Measurements from ENCODE around the gene AP1S3.

The AP1S3 gene

GRCh38 chr2:223832241-223832903, 5.0 kb downstream of the AP1S3 start:
- no peak for DNase-seq (ENCODE audit: insufficient read length, low spot score)
- FAIRE-seq: no peak
- no peak for TF ChIP-seq PAX5 (IDR thresholded peaks at IDR 0.05; ENCODE audit: insufficient read depth, low read length, severe bottlenecking)
- no peak for TF ChIP-seq SPI1 (IDR thresholded peaks at IDR 0.05; ENCODE audit: low read depth, low read length)
- TF ChIP-seq POU2F2 (IDR thresholded peaks at IDR 0.05; ENCODE audit: low read depth, low read length): no peak
- TF ChIP-seq POLR2A (IDR thresholded peaks at IDR 0.05; ENCODE audit: low read depth, low read length): no peak
- no peak for TF ChIP-seq POLR2AphosphoS5 (IDR thresholded peaks at IDR 0.05; ENCODE audit: low read depth, low read length)
- TF ChIP-seq TAF1 (IDR thresholded peaks at IDR 0.05; ENCODE audit: low read depth, low read length): no peak

DNA sequence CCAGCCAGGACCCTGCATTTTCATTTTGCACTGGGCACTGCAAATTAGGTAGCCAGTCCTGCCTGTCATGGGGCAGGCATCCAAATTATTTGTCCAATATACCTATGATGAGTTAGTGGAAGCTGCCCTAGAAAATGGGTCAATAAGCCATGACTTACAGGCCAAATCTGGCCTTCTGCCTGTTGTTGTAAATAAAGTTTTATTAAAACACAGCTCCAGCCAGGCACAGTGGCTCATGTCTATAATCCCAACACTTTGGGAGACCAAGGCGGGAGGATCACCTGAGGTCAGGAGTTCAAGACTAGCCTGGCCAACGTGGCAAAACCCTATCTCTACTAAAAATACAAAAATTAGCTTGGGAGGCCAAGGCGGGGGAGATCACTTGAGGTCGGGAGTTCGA, 8.3 kb downstream of the AP1S3 start:
- no peak for DNase-seq (ENCODE audit: insufficient read length, low spot score)
- no peak for FAIRE-seq
- TF ChIP-seq POU2F2 (IDR thresholded peaks at IDR 0.05; ENCODE audit: low read depth, low read length) (no peak), TAF1 (IDR thresholded peaks at IDR 0.05; ENCODE audit: low read depth, low read length) (no peak), PAX5 (IDR thresholded peaks at IDR 0.05; ENCODE audit: insufficient read depth, low read length, severe bottlenecking) (no peak), SPI1 (IDR thresholded peaks at IDR 0.05; ENCODE audit: low read depth, low read length) (no peak), POLR2A (IDR thresholded peaks at IDR 0.05; ENCODE audit: low read depth, low read length) (no peak), POLR2AphosphoS5 (IDR thresholded peaks at IDR 0.05; ENCODE audit: low read depth, low read length) (no peak)

- FAIRE-seq (no peak), DNase-seq (ENCODE audit: insufficient read length, low spot score) (no peak)
- TF ChIP-seq POLR2A (IDR thresholded peaks at IDR 0.05; ENCODE audit: low read depth, low read length) (no peak), PAX5 (IDR thresholded peaks at IDR 0.05; ENCODE audit: insufficient read depth, low read length, severe bottlenecking) (no peak), TAF1 (IDR thresholded peaks at IDR 0.05; ENCODE audit: low read depth, low read length) (no peak), SPI1 (IDR thresholded peaks at IDR 0.05; ENCODE audit: low read depth, low read length) (no peak), POU2F2 (IDR thresholded peaks at IDR 0.05; ENCODE audit: low read depth, low read length) (no peak), POLR2AphosphoS5 (IDR thresholded peaks at IDR 0.05; ENCODE audit: low read depth, low read length) (no peak)
Observed at GRCh38 chr2:223828314-223828713, 9.1 kb downstream of the AP1S3 start.

DNA sequence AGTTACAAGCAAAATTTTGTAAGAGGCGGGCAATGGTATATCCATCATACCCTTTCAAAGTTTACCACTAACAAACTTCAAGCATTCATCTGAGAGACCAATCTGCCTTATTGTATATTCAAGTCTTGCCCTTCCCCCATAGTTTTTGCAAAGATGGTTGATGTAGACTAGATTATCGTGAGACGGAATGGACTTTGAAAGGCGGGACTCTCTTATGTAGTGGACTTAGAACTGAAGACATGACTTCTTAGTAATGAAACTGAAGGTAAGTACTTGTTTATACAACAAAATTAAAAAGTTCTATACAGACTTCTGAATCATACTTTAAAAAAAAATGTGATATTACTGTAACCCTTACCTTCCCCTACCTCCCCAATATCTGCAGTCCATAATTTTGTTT, 10.4 kb downstream of the AP1S3 start:
- TF ChIP-seq POLR2AphosphoS5 (IDR thresholded peaks at IDR 0.05; ENCODE audit: low read depth, low read length): no peak
- no peak for TF ChIP-seq PAX5 (IDR thresholded peaks at IDR 0.05; ENCODE audit: insufficient read depth, low read length, severe bottlenecking)
- FAIRE-seq: no peak
- no peak for DNase-seq (ENCODE audit: insufficient read length, low spot score)

DNA sequence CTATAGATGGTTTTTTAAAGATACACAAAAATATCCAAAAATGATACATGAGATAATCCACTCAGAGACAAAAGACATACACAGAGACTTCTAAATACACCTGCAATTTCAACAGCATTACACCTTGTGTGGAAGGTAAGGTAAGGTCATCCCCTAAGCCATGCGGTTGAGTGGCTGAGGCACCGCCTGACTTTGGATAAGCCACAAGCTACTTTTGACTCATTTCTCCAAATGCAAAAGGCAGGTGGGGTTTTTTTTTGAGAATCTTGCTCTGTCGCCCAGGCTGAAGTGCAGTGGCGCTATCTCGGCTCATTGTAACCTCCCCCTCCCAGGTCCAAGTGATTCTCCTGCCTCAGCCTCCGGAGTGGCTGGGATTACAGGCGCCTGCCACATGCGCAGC, 13.1 kb downstream of the AP1S3 start:
- FAIRE-seq: peak; percentile 69
- no peak for DNase-seq (ENCODE audit: insufficient read length, low spot score)
- no peak for TF ChIP-seq POLR2AphosphoS5 (IDR thresholded peaks at IDR 0.05; ENCODE audit: low read depth, low read length)
- TF ChIP-seq POLR2A (IDR thresholded peaks at IDR 0.05; ENCODE audit: low read depth, low read length): no peak
- no peak for TF ChIP-seq PAX5 (IDR thresholded peaks at IDR 0.05; ENCODE audit: insufficient read depth, low read length, severe bottlenecking)
- no peak for TF ChIP-seq POU2F2 (IDR thresholded peaks at IDR 0.05; ENCODE audit: low read depth, low read length)
- TF ChIP-seq TAF1 (IDR thresholded peaks at IDR 0.05; ENCODE audit: low read depth, low read length): no peak
- TF ChIP-seq SPI1 (IDR thresholded peaks at IDR 0.05; ENCODE audit: low read depth, low read length): no peak

- DNase-seq (ENCODE audit: insufficient read length, low spot score): no peak
- no peak for TF ChIP-seq POLR2A (IDR thresholded peaks at IDR 0.05; ENCODE audit: low read depth, low read length)
- no peak for TF ChIP-seq TAF1 (IDR thresholded peaks at IDR 0.05; ENCODE audit: low read depth, low read length)
- no peak for TF ChIP-seq POU2F2 (IDR thresholded peaks at IDR 0.05; ENCODE audit: low read depth, low read length)
- TF ChIP-seq POLR2AphosphoS5 (IDR thresholded peaks at IDR 0.05; ENCODE audit: low read depth, low read length): no peak
- no peak for TF ChIP-seq PAX5 (IDR thresholded peaks at IDR 0.05; ENCODE audit: insufficient read depth, low read length, severe bottlenecking)
- TF ChIP-seq SPI1 (IDR thresholded peaks at IDR 0.05; ENCODE audit: low read depth, low read length): no peak
- peak; percentile 40 for FAIRE-seq
Observed at GRCh38 chr2:223822818-223823217, 14.6 kb downstream of the AP1S3 start.

GRCh38 chr2:223820549-223820948, 16.8 kb downstream of the AP1S3 start:
- TF ChIP-seq SPI1 (IDR thresholded peaks at IDR 0.05; ENCODE audit: low read depth, low read length) (no peak), POU2F2 (IDR thresholded peaks at IDR 0.05; ENCODE audit: low read depth, low read length) (no peak), PAX5 (IDR thresholded peaks at IDR 0.05; ENCODE audit: insufficient read depth, low read length, severe bottlenecking) (no peak), POLR2AphosphoS5 (IDR thresholded peaks at IDR 0.05; ENCODE audit: low read depth, low read length) (no peak), TAF1 (IDR thresholded peaks at IDR 0.05; ENCODE audit: low read depth, low read length) (no peak), POLR2A (IDR thresholded peaks at IDR 0.05; ENCODE audit: low read depth, low read length) (no peak)
- peak; percentile 69 for FAIRE-seq
- no peak for DNase-seq (ENCODE audit: insufficient read length, low spot score)

DNA sequence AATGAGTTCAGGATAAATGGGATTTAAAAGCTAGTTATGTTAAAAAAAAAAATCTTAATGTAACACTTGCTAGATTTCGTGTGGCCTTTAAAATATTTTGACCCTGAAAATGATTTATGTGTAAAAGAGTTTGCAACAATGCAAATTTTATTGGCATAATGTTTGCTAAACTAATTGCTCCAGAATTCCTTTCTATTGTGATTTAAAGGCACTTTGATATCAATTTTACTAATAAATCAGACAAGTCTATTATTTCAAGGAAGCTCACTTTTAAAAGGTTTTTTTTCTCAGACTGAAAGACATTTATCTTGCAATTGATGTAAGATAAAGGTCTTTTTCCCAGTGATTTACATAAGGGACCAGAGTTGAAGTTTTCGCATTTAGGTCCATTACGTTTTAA, 17.5 kb downstream of the AP1S3 start:
- FAIRE-seq (no peak), DNase-seq (ENCODE audit: insufficient read length, low spot score) (no peak)
- TF ChIP-seq POU2F2 (IDR thresholded peaks at IDR 0.05; ENCODE audit: low read depth, low read length): no peak
- TF ChIP-seq POLR2AphosphoS5 (IDR thresholded peaks at IDR 0.05; ENCODE audit: low read depth, low read length): no peak
- no peak for TF ChIP-seq POLR2A (IDR thresholded peaks at IDR 0.05; ENCODE audit: low read depth, low read length)
- TF ChIP-seq PAX5 (IDR thresholded peaks at IDR 0.05; ENCODE audit: insufficient read depth, low read length, severe bottlenecking): no peak
- TF ChIP-seq TAF1 (IDR thresholded peaks at IDR 0.05; ENCODE audit: low read depth, low read length): no peak

- no peak for FAIRE-seq
- TF ChIP-seq SPI1 (IDR thresholded peaks at IDR 0.05; ENCODE audit: low read depth, low read length) (no peak), PAX5 (IDR thresholded peaks at IDR 0.05; ENCODE audit: insufficient read depth, low read length, severe bottlenecking) (no peak), POLR2AphosphoS5 (IDR thresholded peaks at IDR 0.05; ENCODE audit: low read depth, low read length) (no peak), POLR2A (IDR thresholded peaks at IDR 0.05; ENCODE audit: low read depth, low read length) (no peak), TAF1 (IDR thresholded peaks at IDR 0.05; ENCODE audit: low read depth, low read length) (no peak), POU2F2 (IDR thresholded peaks at IDR 0.05; ENCODE audit: low read depth, low read length) (no peak)
- DNase-seq (ENCODE audit: insufficient read length, low spot score): no peak
Observed at GRCh38 chr2:223815884-223816570, 21.4 kb downstream of the AP1S3 start.

Data from GM12891 (cell line).